HG02884 (cell line): ENCODE data around the gene A3GALT2.

Source experiments
- ATAC-seq: cut with Tn5 transposase; IDR thresholded peaks from one replicate; pipeline ENCODE4 v1.9.1; 2021; ENCODE audit warnings: mild to moderate bottlenecking, moderate library complexity; ENCODE audit not compliant: unreplicated experiment

A3GALT2 gene

GRCh38 chr1:33332881-33333280, 12.0 kb upstream of the A3GALT2 start:
- no peak for ATAC-seq

- ATAC-seq, result no peak
Measured at GRCh38 chr1:33332357-33332789, 11.5 kb upstream of the A3GALT2 start.

- no peak for ATAC-seq
Measured at GRCh38 chr1:33331444-33332356, 10.8 kb upstream of the A3GALT2 start.

GRCh38 chr1:33330906-33331305, 10.0 kb upstream of the A3GALT2 start:
- ATAC-seq, result no peak

GRCh38 chr1:33330361-33330890, 9.5 kb upstream of the A3GALT2 start:
- ATAC-seq, result no peak

- no peak for ATAC-seq
Measured at GRCh38 chr1:33329600-33330305, 8.9 kb upstream of the A3GALT2 start.

GRCh38 chr1:33328817-33329216, 7.9 kb upstream of the A3GALT2 start:
- ATAC-seq, result no peak

GRCh38 chr1:33327587-33328325, 6.9 kb upstream of the A3GALT2 start:
- ATAC-seq, result no peak

GRCh38 chr1:33326785-33327184, 5.9 kb upstream of the A3GALT2 start:
- ATAC-seq, result no peak

GRCh38 chr1:33324677-33325575, 4.0 kb upstream of the A3GALT2 start:
- ATAC-seq, result no peak

GRCh38 chr1:33323663-33324477, 3.0 kb upstream of the A3GALT2 start:
- no peak for ATAC-seq

- ATAC-seq, result no peak
Measured at GRCh38 chr1:33322870-33323585, 2.1 kb upstream of the A3GALT2 start.

- no peak for ATAC-seq
Measured at GRCh38 chr1:33322109-33322508, 1.2 kb upstream of the A3GALT2 start.

- no peak for ATAC-seq
Measured at GRCh38 chr1:33321178-33321577, 280 bp upstream of the A3GALT2 start.

- ATAC-seq, result no peak
Measured at GRCh38 chr1:33319949-33320618, 814 bp downstream of the A3GALT2 start.

- ATAC-seq, result no peak
Measured at GRCh38 chr1:33319186-33319948, 1.5 kb downstream of the A3GALT2 start.

- ATAC-seq, result no peak
Measured at GRCh38 chr1:33317946-33318345, 3.0 kb downstream of the A3GALT2 start.
